SK-N-SH (cell line): ENCODE data around the gene PRR9. TPM values are rescaled to one million over a fixed set of nuclear protein-coding genes. Genes with fewer than 3 reads are reported as not detected.

Source experiments
- CTCF ChIA-PET: fragments of 300-600, 350-600 bp; formaldehyde crosslinking; extraction: SDS; loops from one replicate; lab custom pipeline; 2021; lab: Yijun Ruan, JAX
- POLR2A ChIA-PET: fragments of 350-600 bp; sonication (Branson Sonifier 250); formaldehyde crosslinking; extraction: SDS; loops from one replicate; lab custom pipeline; 2020; ENCODE audit warnings: antibody characterized with exemption, inconsistent platforms; lab: Yijun Ruan, JAX
- DNase-seq: peaks from one replicate; pipeline ENCODE4 v3.0.0; 2012
- H2AFZ ChIP-seq: fragments of 200-600 bp; sonication (generic); 2 replicates; pipeline ENCODE4 v1.8.1; 2016; ENCODE audit warnings: antibody characterized with exemption, mild to moderate bottlenecking, low read depth
- H3F3A ChIP-seq: fragments of 200-600 bp; sonication (generic); replicated peaks from 2 replicates; pipeline ENCODE3; 2016; ENCODE audit warnings: antibody characterized with exemption, mild to moderate bottlenecking; ENCODE audit not compliant: insufficient read depth
- H3K27ac ChIP-seq, 2 experiments: fragments of 200-500 bp in 1 of 2; fragments of 200-600 bp in 1 of 2; sonication (Bioruptor generic) in 1 of 2; sonication (generic), shearing (Covaris generic) in 1 of 2; 2 replicates each; pipeline versions ENCODE4 v1.5.1 to v1.6.1; 2014 to 2016; ENCODE audit warnings: low read depth in 2 of 2, inconsistent platforms in 1 of 2, low read length in 1 of 2, mild to moderate bottlenecking in 1 of 2, mixed read lengths in 1 of 2
- H3K27me3 ChIP-seq: fragments of 200-600 bp; sonication (generic), shearing (Covaris generic); 2 replicates; pipeline ENCODE4 v1.6.1; 2016; ENCODE audit warnings: mixed run types; ENCODE audit not compliant: insufficient read depth
- H3K36me3 ChIP-seq, 2 experiments: fragments of 200-500 bp in 1 of 2; fragments of 200-600 bp in 1 of 2; sonication (Bioruptor generic) in 1 of 2; sonication (generic) in 1 of 2; replicated peaks in 1 of 2; 2 replicates each; pipeline versions ENCODE3 to v1.5.1; 2014 to 2016; ENCODE audit warnings: low read length in 1 of 2, mild to moderate bottlenecking in 1 of 2; ENCODE audit not compliant: insufficient read depth in 2 of 2, control insufficient read depth in 1 of 2
- H3K4me1 ChIP-seq, 2 experiments: fragments of 200-500 bp in 1 of 2; fragments of 200-600 bp in 1 of 2; sonication (Bioruptor generic) in 1 of 2; sonication (generic), shearing (Covaris generic) in 1 of 2; 2 replicates each; pipeline versions ENCODE4 v1.5.1 to v1.6.1; 2014 to 2016; ENCODE audit warnings: low read depth in 1 of 2, low read length in 1 of 2, mixed run types in 1 of 2; ENCODE audit not compliant: insufficient read depth in 2 of 2, control insufficient read depth in 1 of 2
- H3K4me2 ChIP-seq: fragments of 200-600 bp; sonication (generic), shearing (Covaris generic); 2 replicates; pipeline ENCODE4 v1.6.1; 2017; ENCODE audit warnings: mixed run types
- H3K4me3 ChIP-seq, 2 experiments: fragments of 200-500 bp in 1 of 2; fragments of 200-600 bp in 1 of 2; sonication (Bioruptor generic) in 1 of 2; sonication (generic), shearing (Covaris generic) in 1 of 2; 2 replicates each; pipeline versions ENCODE4 v1.5.1 to v1.8.1; 2014 to 2016; ENCODE audit warnings: low read depth in 2 of 2, inconsistent platforms in 1 of 2, low read length in 1 of 2, mild to moderate bottlenecking in 1 of 2, mixed read lengths in 1 of 2, moderate library complexity in 1 of 2
- H3K79me2 ChIP-seq: fragments of 200-600 bp; sonication (generic); 2 replicates; pipeline ENCODE4 v1.8.1; 2017; ENCODE audit warnings: mild to moderate bottlenecking; ENCODE audit not compliant: insufficient read depth
- H3K9ac ChIP-seq: fragments of 200-600 bp; sonication (generic); 2 replicates; pipeline ENCODE4 v1.6.1; 2017; ENCODE audit warnings: mixed run types
- H3K9me2 ChIP-seq: fragments of 200-600 bp; sonication (generic); 2 replicates; pipeline ENCODE4 v1.6.1; 2017; ENCODE audit warnings: mixed run types
- H3K9me3 ChIP-seq: fragments of 200-600 bp; sonication (generic); 2 replicates; pipeline ENCODE4 v1.6.1; 2017; ENCODE audit warnings: mixed run types, mild to moderate bottlenecking, moderate library complexity
- H4K20me1 ChIP-seq: fragments of 200-600 bp; sonication (generic); 2 replicates; pipeline ENCODE4 v1.6.1; 2017; ENCODE audit warnings: mild to moderate bottlenecking, mixed run types; ENCODE audit not compliant: insufficient read depth
- CHD2 ChIP-seq: fragments of 150-350 bp; IDR thresholded peaks from 2 replicates; pipeline ENCODE4 v1.6.1; 2018; ENCODE audit warnings: low read length; ENCODE audit not compliant: partially characterized antibody
- CTCF ChIP-seq: fragments of 200-600 bp; sonication (generic); IDR thresholded peaks from 2 replicates; pipeline ENCODE4 v1.6.1; 2017; ENCODE audit warnings: antibody characterized with exemption, mild to moderate bottlenecking, moderate library complexity
- EZH2phosphoT487 ChIP-seq: fragments of 200-600 bp; sonication (generic); IDR thresholded peaks from 2 replicates; pipeline ENCODE4 v1.6.1; 2017; ENCODE audit warnings: low read depth, mixed run types, mild to moderate bottlenecking, antibody characterized with exemption, moderate library complexity, borderline replicate concordance
- FOSL2 ChIP-seq: IDR thresholded peaks from 2 replicates; pipeline ENCODE4 v1.4.0; 2012; ENCODE audit warnings: low read depth, mild to moderate bottlenecking, moderate library complexity, borderline replicate concordance
- FOXJ3 ChIP-seq: sonication (generic); formaldehyde crosslinking; IDR thresholded peaks from 2 replicates; pipeline ENCODE4 v1.5.1; 2020; ENCODE audit warnings: mild to moderate bottlenecking, missing genetic modification reagents
- GATA2 ChIP-seq: sonication (generic); formaldehyde crosslinking; IDR thresholded peaks from 2 replicates; pipeline ENCODE4 v1.5.0; 2020; ENCODE audit warnings: mild to moderate bottlenecking, missing genetic modification reagents
- IRF3 ChIP-seq: fragments of 150-350 bp; IDR thresholded peaks from 2 replicates; pipeline ENCODE4 v1.6.1; 2016; ENCODE audit warnings: mild to moderate bottlenecking, low read depth, low read length
- JUND ChIP-seq: IDR thresholded peaks from 2 replicates; pipeline ENCODE4 v1.4.0; 2012
- MEF2A ChIP-seq: IDR thresholded peaks from 2 replicates; pipeline ENCODE4 v1.4.0; 2012; ENCODE audit warnings: low read depth, borderline replicate concordance
- MXI1 ChIP-seq: IDR thresholded peaks from 2 replicates; pipeline ENCODE4 v1.6.1; 2012; ENCODE audit warnings: mild to moderate bottlenecking, low read depth, low read length, improper control_type of control experiment
- NRF1 ChIP-seq: IDR thresholded peaks from 2 replicates; pipeline ENCODE4 v1.6.1; 2012; ENCODE audit warnings: low read depth, mild to moderate bottlenecking, low read length
- PBX3 ChIP-seq: IDR thresholded peaks from 2 replicates; pipeline ENCODE4; 2012
- RAD21 ChIP-seq: IDR thresholded peaks from 2 replicates; pipeline ENCODE4 v1.6.1; 2012; ENCODE audit warnings: mild to moderate bottlenecking, low read length
- RCOR1 ChIP-seq: fragments of 150-350 bp; IDR thresholded peaks from 2 replicates; pipeline ENCODE4 v1.6.1; 2017; ENCODE audit warnings: antibody characterized with exemption, low read length
- REST ChIP-seq: IDR thresholded peaks from 2 replicates; pipeline ENCODE4 v1.6.1; 2012; ENCODE audit warnings: mild to moderate bottlenecking, low read depth, low read length, moderate library complexity
- USF1 ChIP-seq: IDR thresholded peaks from 2 replicates; pipeline ENCODE4 v1.4.0; 2012; ENCODE audit warnings: low read depth, borderline replicate concordance
- WGBS: methylation state at CpG from one replicate; pipeline ENCODE4 v1.1.6; 2017; ENCODE audit warnings: low lambda C conversion rate; 5-methylcytosine and 5-hydroxymethylcytosine counted together
- polyA plus RNA-seq, 3 experiments: library from polyadenylated mRNA; depleted of rRNA; stranded (reverse); fragments of >200 nt; gene quantifications; 2 replicates each; pipeline ENCODE4 v1.2.3, GENCODE V29; 2012

Gene PRR9
- polyA plus RNA-seq, 1 of the 3 experiments (the other 2 are of a cell fraction) = not detected

- Histone ChIP-seq H3K27ac (no peak overlapping the region), H3F3A (no peaks in the 10 kb centered on the region), H2AFZ (no peak overlapping the region), H3K9me3 (no peaks in the 10 kb centered on the region), H3K9me2 (no peaks in the 10 kb centered on the region), H3K36me3 (no peaks in the 10 kb centered on the region), H3K79me2 (no peaks in the 10 kb centered on the region), H4K20me1 (no peaks in the 10 kb centered on the region), H3K4me3 (no peak overlapping the region), H3K4me1 (no peaks in the 10 kb centered on the region; a peak in 1 of 4 replicates), H3K27me3 (peaks cover 55% of the 10 kb centered on the region), H3K4me2 (no peak overlapping the region), H3K9ac (no peak overlapping the region)
- TF ChIP-seq EZH2phosphoT487 = no peak
- TF ChIP-seq FOXJ3 (CRISPR knock-in tag) = no peak
- TF ChIP-seq CHD2 = no peak
- TF ChIP-seq RCOR1 = no peak
- no peak for TF ChIP-seq NRF1
- no peak for TF ChIP-seq MEF2A
- TF ChIP-seq MXI1 = no peak
- TF ChIP-seq PBX3 = no peak
- TF ChIP-seq IRF3 = no peak
- no peak for TF ChIP-seq USF1
- TF ChIP-seq GATA2 = no peak
- TF ChIP-seq RAD21 = no peak
- no peak for TF ChIP-seq REST
- no peak for TF ChIP-seq CTCF
- no peak for TF ChIP-seq JUND
- no peak for TF ChIP-seq FOSL2
- WGBS = 6% methylated on average over 10 of the region's 10 CpGs
- CTCF ChIA-PET = interaction anchor here (0.6 to 1.6 kb wide), 3 partner anchors 26 to 254 kb away, joined by 3 read pairs; no protein-coding TSS in a partner anchor
- DNase-seq = no peak
- POLR2A ChIA-PET = no interaction called here
Observed at GRCh38 chr1:153262462-153263157, 45.2 kb downstream of the PRR9 start.
